H9 (cell line): ENCODE data around the gene TRIM32. TPM values are rescaled to one million over a fixed set of nuclear protein-coding genes. Genes with fewer than 3 reads are reported as not detected.

Experiments used
- DNase-seq: peaks from one replicate; pipeline ENCODE4 v3.0.0-alpha.2; 2017
- H2AFZ ChIP-seq: one replicate; pipeline ENCODE4 v1.6.1; 2013; ENCODE audit warnings: mild to moderate bottlenecking, low read length, control low read depth, moderate library complexity
- H2AK5ac ChIP-seq: 2 replicates; pipeline ENCODE4 v1.6.1; 2013; ENCODE audit warnings: low read length, control low read depth, mixed read lengths; ENCODE audit not compliant: insufficient read length
- H2BK120ac ChIP-seq: one replicate; pipeline ENCODE4 v1.6.1; 2013; ENCODE audit warnings: low read depth, mild to moderate bottlenecking, low read length, control low read depth, inconsistent platforms; ENCODE audit not compliant: poor library complexity, severe bottlenecking
- H2BK12ac ChIP-seq: 2 replicates; pipeline ENCODE4 v1.6.1; 2013; ENCODE audit warnings: low read length, control low read depth, mixed read lengths, low read depth; ENCODE audit not compliant: insufficient read length
- H2BK15ac ChIP-seq: 2 replicates; pipeline ENCODE4 v1.6.1; 2013; ENCODE audit warnings: low read depth, low read length, control low read depth
- H2BK20ac ChIP-seq: one replicate; pipeline ENCODE4 v1.6.1; 2013; ENCODE audit warnings: low read depth, mild to moderate bottlenecking, low read length, control low read depth, inconsistent platforms; ENCODE audit not compliant: poor library complexity, severe bottlenecking
- H2BK5ac ChIP-seq: 2 replicates; pipeline ENCODE4 v1.6.1; 2013; ENCODE audit warnings: low read length, control low read depth, mixed read lengths; ENCODE audit not compliant: insufficient read length
- H3K14ac ChIP-seq: 2 replicates; pipeline ENCODE4 v1.6.1; 2013; ENCODE audit warnings: low read length, control low read depth; ENCODE audit not compliant: insufficient read depth
- H3K18ac ChIP-seq: 2 replicates; pipeline ENCODE4 v1.6.1; 2013; ENCODE audit warnings: low read depth, mild to moderate bottlenecking, mixed read lengths, low read length, control low read depth; ENCODE audit not compliant: insufficient read length
- H3K23ac ChIP-seq: 2 replicates; pipeline ENCODE4 v1.6.1; 2013; ENCODE audit warnings: low read length, control low read depth, mixed read lengths, low read depth; ENCODE audit not compliant: insufficient read length
- H3K23me2 ChIP-seq: 2 replicates; pipeline ENCODE4 v1.6.1; 2013; ENCODE audit warnings: low read depth, mild to moderate bottlenecking, mixed read lengths, low read length, control low read depth; ENCODE audit not compliant: insufficient read length, poor library complexity, severe bottlenecking
- H3K27ac ChIP-seq: 2 replicates; pipeline ENCODE4 v1.5.1; 2013; ENCODE audit warnings: low read length, control low read depth, mixed read lengths, low read depth; ENCODE audit not compliant: insufficient read length
- H3K27me3 ChIP-seq: 2 replicates; pipeline ENCODE4 v1.6.1; 2013; ENCODE audit warnings: low read length, control low read depth, inconsistent platforms; ENCODE audit not compliant: insufficient read depth
- H3K4ac ChIP-seq: 2 replicates; pipeline ENCODE4 v1.6.1; 2013; ENCODE audit warnings: low read depth, mild to moderate bottlenecking, control low read depth, inconsistent platforms, low read length, moderate library complexity
- H3K4me1 ChIP-seq: 2 replicates; pipeline ENCODE4 v1.6.1; 2013; ENCODE audit warnings: low read length, control low read depth, inconsistent platforms; ENCODE audit not compliant: insufficient read depth
- H3K4me2 ChIP-seq: 2 replicates; pipeline ENCODE4 v1.6.1; 2013; ENCODE audit warnings: low read length, control low read depth, mixed read lengths; ENCODE audit not compliant: insufficient read length, insufficient read depth
- H3K56ac ChIP-seq: 2 replicates; pipeline ENCODE4 v1.6.1; 2013; ENCODE audit warnings: low read depth, mild to moderate bottlenecking, mixed read lengths, low read length, control low read depth; ENCODE audit not compliant: insufficient read length
- H3K79me1 ChIP-seq: 2 replicates; pipeline ENCODE4 v1.6.1; 2013; ENCODE audit warnings: low read depth, mild to moderate bottlenecking, moderate library complexity, low read length, control low read depth, inconsistent platforms; ENCODE audit not compliant: insufficient read depth, poor library complexity, severe bottlenecking
- H3K79me2 ChIP-seq: 2 replicates; pipeline ENCODE4 v1.6.1; 2013; ENCODE audit warnings: low read length, control low read depth, inconsistent platforms; ENCODE audit not compliant: insufficient read depth
- H3K9ac ChIP-seq: 2 replicates; pipeline ENCODE4 v1.6.1; 2013; ENCODE audit warnings: low read length, control low read depth, mixed read lengths; ENCODE audit not compliant: insufficient read length; ENCODE audit errors: extremely low read depth
- H3K9me3 ChIP-seq: one replicate; pipeline ENCODE4 v1.6.1; 2013; ENCODE audit warnings: low read depth, low read length, inconsistent platforms; ENCODE audit not compliant: control insufficient read depth
- H3T11ph ChIP-seq: one replicate; pipeline ENCODE4 v1.6.1; 2013; ENCODE audit warnings: mild to moderate bottlenecking, low read length, control low read depth, inconsistent platforms
- H4K20me1 ChIP-seq: one replicate; pipeline ENCODE4 v1.6.1; 2013; ENCODE audit not compliant: control insufficient read depth, insufficient read length, insufficient read depth
- H4K5ac ChIP-seq: 2 replicates; pipeline ENCODE4 v1.6.1; 2013; ENCODE audit warnings: low read depth, mild to moderate bottlenecking, mixed read lengths, low read length, control low read depth; ENCODE audit not compliant: insufficient read length
- H4K8ac ChIP-seq: replicated peaks from 2 replicates; pipeline ENCODE4 v1.6.1; 2013; ENCODE audit warnings: low read length, control low read depth, mixed read lengths, low read depth; ENCODE audit not compliant: insufficient read length
- H4K91ac ChIP-seq: 2 replicates; pipeline ENCODE4 v1.6.1; 2013; ENCODE audit warnings: low read depth, mild to moderate bottlenecking, moderate library complexity, mixed read lengths, low read length, control low read depth; ENCODE audit not compliant: insufficient read length
- H3K27ac Mint-ChIP-seq, 3 experiments: 2 replicates in 2 of 3; 3 replicates in 1 of 3; pipeline ENCODE4 v1.8.0; 2020 to 2021; ENCODE audit warnings: mixed read lengths in 3 of 3, mild to moderate bottlenecking in 1 of 3, moderate library complexity in 1 of 3
- H3K27me3 Mint-ChIP-seq: 2 replicates; pipeline ENCODE4 v1.8.0; 2021; ENCODE audit warnings: low read depth, mild to moderate bottlenecking, moderate library complexity, mixed read lengths
- H3K36me3 Mint-ChIP-seq, 3 experiments: 2 replicates in 2 of 3; 3 replicates in 1 of 3; pipeline ENCODE4 v1.8.0; 2020 to 2021; ENCODE audit warnings: low read depth in 3 of 3, mixed read lengths in 3 of 3; ENCODE audit not compliant: insufficient read depth in 1 of 3
- H3K4me1 Mint-ChIP-seq, 2 experiments: 2 replicates each; pipeline ENCODE4 v1.8.0; 2020; ENCODE audit warnings: mixed read lengths in 2 of 2
- H3K4me3 Mint-ChIP-seq, 2 experiments: 2 replicates in 1 of 2; 3 replicates in 1 of 2; pipeline ENCODE4 v1.8.0; 2020 to 2021; ENCODE audit warnings: mild to moderate bottlenecking in 2 of 2, mixed read lengths in 2 of 2, moderate library complexity in 1 of 2
- H3K9me3 Mint-ChIP-seq, 2 experiments: 2 replicates in 1 of 2; 3 replicates in 1 of 2; pipeline ENCODE4 v1.8.0; 2020; ENCODE audit warnings: mild to moderate bottlenecking in 2 of 2, mixed read lengths in 2 of 2, moderate library complexity in 1 of 2
- WGBS: extraction: QIAGEN DNeasy Blood & Tissue Kit; methylation state at CpG from one replicate; pipeline ENCODE4 v1.1.7; 2013; ENCODE audit warnings: missing lambda C conversion rate, low lambda C conversion rate, mixed read lengths; ENCODE audit not compliant: insufficient read length; ENCODE audit errors: extremely low coverage; 5-methylcytosine and 5-hydroxymethylcytosine counted together
- total RNA-seq: library from RNA; stranded (reverse); gene quantifications from 2 replicates; pipeline ENCODE4 v1.2.1, GENCODE V29; 2021
- TF ChIP-seq, protein P1 (sequence below): fragments of 200-600 bp; sonication (generic); conservative IDR thresholded peaks from 3 replicates; pipeline ENCODE4 v1.8.0; 2021; ENCODE audit warnings: antibody characterized with exemption, mild to moderate bottlenecking

TRIM32 gene
- total RNA-seq, 1 experiment from 2014 or later, result 12.9 TPM

DNA sequence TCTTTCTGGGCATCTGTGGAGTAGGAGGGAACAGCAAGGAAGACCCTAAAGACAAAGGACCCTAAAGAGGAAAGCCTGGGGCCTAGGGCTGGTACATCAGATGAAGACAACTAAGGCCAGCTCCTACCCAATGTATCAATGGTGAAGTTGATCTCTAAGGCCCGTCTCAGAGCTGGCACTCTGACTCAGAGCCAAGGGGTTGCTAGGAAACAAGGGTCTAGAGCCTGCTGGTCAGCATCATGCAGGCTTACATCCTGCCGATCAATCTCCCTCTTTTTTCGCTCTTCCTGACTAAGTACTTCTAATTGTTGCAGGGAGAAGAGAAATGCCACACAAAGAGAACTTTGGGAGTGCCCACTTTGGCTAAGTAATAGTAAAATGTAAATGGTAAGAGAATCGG is 26.2 kb downstream of the TRIM32 start:
- H3K23me2 ChIP-seq, result no peaks in the 10 kb centered on the region
- no peak overlapping the region for H2BK120ac ChIP-seq
- no peaks in the 10 kb centered on the region for H4K20me1 ChIP-seq
- no peaks in the 10 kb centered on the region for H3K79me2 ChIP-seq
- H3K36me3 Mint-ChIP-seq, result no peaks in the 10 kb centered on the region
- H3K23ac ChIP-seq, result no peak overlapping the region
- no peak overlapping the region for H2BK12ac ChIP-seq
- H2AK5ac ChIP-seq, result no peak overlapping the region
- no peak overlapping the region for H4K91ac ChIP-seq
- no peaks in the 10 kb centered on the region for H3K27me3 Mint-ChIP-seq
- H3K27ac ChIP-seq, result no peak overlapping the region
- TF ChIP-seq, protein P1, sequence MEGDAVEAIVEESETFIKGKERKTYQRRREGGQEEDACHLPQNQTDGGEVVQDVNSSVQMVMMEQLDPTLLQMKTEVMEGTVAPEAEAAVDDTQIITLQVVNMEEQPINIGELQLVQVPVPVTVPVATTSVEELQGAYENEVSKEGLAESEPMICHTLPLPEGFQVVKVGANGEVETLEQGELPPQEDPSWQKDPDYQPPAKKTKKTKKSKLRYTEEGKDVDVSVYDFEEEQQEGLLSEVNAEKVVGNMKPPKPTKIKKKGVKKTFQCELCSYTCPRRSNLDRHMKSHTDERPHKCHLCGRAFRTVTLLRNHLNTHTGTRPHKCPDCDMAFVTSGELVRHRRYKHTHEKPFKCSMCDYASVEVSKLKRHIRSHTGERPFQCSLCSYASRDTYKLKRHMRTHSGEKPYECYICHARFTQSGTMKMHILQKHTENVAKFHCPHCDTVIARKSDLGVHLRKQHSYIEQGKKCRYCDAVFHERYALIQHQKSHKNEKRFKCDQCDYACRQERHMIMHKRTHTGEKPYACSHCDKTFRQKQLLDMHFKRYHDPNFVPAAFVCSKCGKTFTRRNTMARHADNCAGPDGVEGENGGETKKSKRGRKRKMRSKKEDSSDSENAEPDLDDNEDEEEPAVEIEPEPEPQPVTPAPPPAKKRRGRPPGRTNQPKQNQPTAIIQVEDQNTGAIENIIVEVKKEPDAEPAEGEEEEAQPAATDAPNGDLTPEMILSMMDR, result no peak
- no peak overlapping the region for H2BK5ac ChIP-seq
- H4K5ac ChIP-seq, result no peak overlapping the region
- H3K27me3 ChIP-seq, result no peaks in the 10 kb centered on the region
- no peak overlapping the region for H2BK20ac ChIP-seq
- no peaks in the 10 kb centered on the region for H3K9me3 Mint-ChIP-seq
- no peak overlapping the region for H3K56ac ChIP-seq
- no peak overlapping the region for H3T11ph ChIP-seq
- peaks cover 8% of the 10 kb centered on the region for H3K4me1 ChIP-seq
- no peak overlapping the region for H3K18ac ChIP-seq
- H3K4me2 ChIP-seq, result no peak overlapping the region
- H3K9me3 ChIP-seq, result no peaks in the 10 kb centered on the region
- H3K14ac ChIP-seq, result no peak overlapping the region
- no peak overlapping the region for H3K27ac Mint-ChIP-seq
- no peak overlapping the region for H2AFZ ChIP-seq
- H3K79me1 ChIP-seq, result no peaks in the 10 kb centered on the region
- no peak overlapping the region for H4K8ac ChIP-seq
- H3K4me3 Mint-ChIP-seq, result no peak overlapping the region
- DNase-seq, result no peak
- no peak overlapping the region for H3K4ac ChIP-seq
- H3K9ac ChIP-seq, result no peak overlapping the region
- H2BK15ac ChIP-seq, result no peak overlapping the region
- WGBS, result no CpG with 5 or more reads among the region's 4 CpGs
- peaks cover 15 to 18% of the 10 kb centered on the region in 2 experiments for H3K4me1 Mint-ChIP-seq
